Liver (tissue), 9 donors: ENCODE measurements around the gene KCNA2. TPM values are rescaled to one million over a fixed set of nuclear protein-coding genes. Genes with fewer than 3 reads are reported as not detected.

ENCODE experiments used
- DNase-seq: peaks from one replicate; pipeline ENCODE4 v3.0.0-alpha.2; 2017; ENCODE audit warnings: low spot score
- H3K27ac ChIP-seq, 2 donors: one replicate each; pipeline ENCODE4 v1.7.0; 2013; ENCODE audit warnings: inconsistent platforms in 2 of 2, low read length in 2 of 2, control low read depth in 1 of 2, low read depth in 1 of 2, mild to moderate bottlenecking in 1 of 2
- H3K27me3 ChIP-seq, 4 donors: one replicate each; pipeline versions ENCODE4 v1.6.1 to v1.7.0; 2013; ENCODE audit warnings: low read length in 3 of 4, inconsistent platforms in 1 of 4, mild to moderate bottlenecking in 1 of 4, moderate library complexity in 1 of 4; ENCODE audit not compliant: control insufficient read depth in 4 of 4, insufficient read depth in 4 of 4
- H3K36me3 ChIP-seq, 4 donors: one replicate each; pipeline versions ENCODE4 v1.6.1 to v1.7.0; 2013; ENCODE audit warnings: low read length in 3 of 4, mild to moderate bottlenecking in 3 of 4, low read depth in 1 of 4, moderate library complexity in 1 of 4; ENCODE audit not compliant: control insufficient read depth in 4 of 4, insufficient read depth in 3 of 4
- H3K4me1 ChIP-seq, 4 donors: one replicate each; pipeline versions ENCODE4 v1.6.1 to v1.7.0; 2013; ENCODE audit warnings: low read length in 3 of 4, mild to moderate bottlenecking in 3 of 4, moderate library complexity in 1 of 4; ENCODE audit not compliant: control insufficient read depth in 4 of 4, insufficient read depth in 4 of 4
- H3K4me3 ChIP-seq, 3 donors: one replicate each; pipeline versions ENCODE4 v1.6.1 to v1.7.0; 2013; ENCODE audit warnings: low read length in 3 of 3, control low read depth in 1 of 3, low read depth in 1 of 3, mild to moderate bottlenecking in 1 of 3
- H3K9ac ChIP-seq, 2 donors: one replicate each; pipeline ENCODE4 v1.7.0; 2013; ENCODE audit warnings: low read length in 2 of 2, mild to moderate bottlenecking in 2 of 2, moderate library complexity in 2 of 2, control low read depth in 1 of 2, low read depth in 1 of 2
- H3K9me3 ChIP-seq, 4 donors: one replicate each; pipeline versions ENCODE4 v1.6.1 to v1.7.0; 2013; ENCODE audit warnings: low read length in 3 of 4; ENCODE audit not compliant: control insufficient read depth in 4 of 4
- ATF3 ChIP-seq: IDR thresholded peaks from 2 replicates; pipeline ENCODE4 v1.6.1; 2016; ENCODE audit warnings: antibody characterized with exemption
- CTCF ChIP-seq: fragments of 150-350 bp; IDR thresholded peaks from 2 replicates; pipeline ENCODE4 v1.5.1; 2017; ENCODE audit warnings: improper control_type of control experiment, low read depth, low read length; ENCODE audit not compliant: missing input control
- EGR1 ChIP-seq, 2 donors: IDR thresholded peaks; 2 replicates each; pipeline ENCODE4 v1.6.1; 2016 to 2018; ENCODE audit warnings: antibody characterized with exemption in 2 of 2, low read depth in 2 of 2
- FOXA1 ChIP-seq: IDR thresholded peaks from 2 replicates; pipeline ENCODE4 v1.6.1; 2016; ENCODE audit warnings: antibody characterized with exemption
- FOXA2 ChIP-seq: IDR thresholded peaks from 2 replicates; pipeline ENCODE4 v1.6.1; 2016; ENCODE audit warnings: antibody characterized with exemption
- GABPA ChIP-seq, 2 donors: IDR thresholded peaks in 1 of 2; conservative IDR thresholded peaks in 1 of 2; 2 replicates each; pipeline ENCODE4 v1.6.1; 2016; ENCODE audit warnings: antibody characterized with exemption in 2 of 2, mild to moderate bottlenecking in 1 of 2, moderate library complexity in 1 of 2
- HNF4A ChIP-seq, 2 donors: conservative IDR thresholded peaks; 2 replicates each; pipeline ENCODE4 v1.6.1; 2016; ENCODE audit warnings: antibody characterized with exemption in 2 of 2, mild to moderate bottlenecking in 2 of 2
- HNF4G ChIP-seq: IDR thresholded peaks from 2 replicates; pipeline ENCODE4 v1.6.1; 2016; ENCODE audit warnings: antibody characterized with exemption
- JUND ChIP-seq, 2 donors: IDR thresholded peaks; 2 replicates each; pipeline ENCODE4 v1.6.1; 2016; ENCODE audit warnings: antibody characterized with exemption in 2 of 2
- MAX ChIP-seq: IDR thresholded peaks from 2 replicates; pipeline ENCODE4 v1.6.1; 2016; ENCODE audit warnings: antibody characterized with exemption
- NR2F2 ChIP-seq: IDR thresholded peaks from 2 replicates; pipeline ENCODE4 v1.6.1; 2016; ENCODE audit warnings: antibody characterized with exemption
- RAD21 ChIP-seq, 2 donors: IDR thresholded peaks; 2 replicates each; pipeline ENCODE4 v1.6.1; 2016; ENCODE audit warnings: antibody characterized with exemption in 2 of 2, mild to moderate bottlenecking in 2 of 2
- REST ChIP-seq: IDR thresholded peaks from 2 replicates; pipeline ENCODE4 v1.6.1; 2016; ENCODE audit warnings: antibody characterized with exemption, mild to moderate bottlenecking
- RXRA ChIP-seq, 2 donors: IDR thresholded peaks; 2 replicates each; pipeline ENCODE4 v1.6.1; 2017 to 2018; ENCODE audit warnings: antibody characterized with exemption in 2 of 2, mild to moderate bottlenecking in 1 of 2
- SP1 ChIP-seq: IDR thresholded peaks from 2 replicates; pipeline ENCODE4 v1.6.1; 2018; ENCODE audit warnings: antibody characterized with exemption, mild to moderate bottlenecking
- TAF1 ChIP-seq: conservative IDR thresholded peaks from 2 replicates; pipeline ENCODE4 v1.6.1; 2016; ENCODE audit warnings: antibody characterized with exemption, mild to moderate bottlenecking
- YY1 ChIP-seq: IDR thresholded peaks from 2 replicates; pipeline ENCODE4 v1.6.1; 2016; ENCODE audit warnings: antibody characterized with exemption, mild to moderate bottlenecking
- ZBTB33 ChIP-seq: IDR thresholded peaks from 2 replicates; pipeline ENCODE4 v1.6.1; 2016; ENCODE audit warnings: antibody characterized with exemption
- WGBS: extraction: QIAGEN DNeasy Blood & Tissue Kit; methylation state at CpG from one replicate; pipeline ENCODE4 v1.1.7; 2013; 5-methylcytosine and 5-hydroxymethylcytosine counted together
- polyA plus RNA-seq, 2 donors: library from polyadenylated mRNA; stranded (reverse) in 1 of 2; unstranded in 1 of 2; fragments of 200-250 nt in 1 of 2; fragments of >200 nt in 1 of 2; fragmentation: Nextera tagmentation in 1 of 2; extraction: Ambion mirVana in 1 of 2; gene quantifications; one replicate each; pipeline versions ENCODE4 v1.2.1 to v1.2.3, GENCODE V29; 2013 to 2015
- total RNA-seq, 2 donors: library from RNA; depleted of rRNA; stranded (reverse); fragments of >200 nt; gene quantifications; one replicate each; pipeline ENCODE4 v1.2.3, GENCODE V29; 2014
- donor health status: healthy.
- donor health status: healthy.
- donor health status: healthy.
- donor health status: healthy.
- donor health status: healthy.

KCNA2 gene
- total and polyA plus RNA-seq, 4 donors: 0.02 to 0.08 TPM; not detected in 2

DNA sequence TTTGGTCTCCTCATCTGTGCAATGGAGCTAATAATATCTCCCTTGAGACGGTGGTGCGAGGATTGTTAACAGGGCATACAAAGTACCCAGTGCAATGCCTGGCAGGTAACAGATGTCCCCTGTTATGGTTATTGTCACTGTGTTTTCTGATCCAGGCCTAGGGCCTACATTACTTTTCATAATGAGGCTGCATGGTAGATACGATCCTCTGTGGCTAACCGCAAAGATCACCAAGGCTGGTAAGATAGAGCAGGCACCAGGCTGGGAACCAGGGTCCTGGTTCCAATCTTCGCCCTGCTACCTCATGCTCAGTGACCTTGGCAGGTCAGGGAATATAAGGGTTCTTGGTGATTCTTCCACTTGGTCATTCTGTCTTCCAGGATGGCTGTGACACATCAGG is 22.7 kb downstream of the KCNA2 start:
- Histone ChIP-seq H3K27ac (no peak overlapping the region), H3K4me1 (no peaks in the 10 kb centered on the region), H3K27me3 (peaks cover 0 to 6% (median 0%) of the 10 kb centered on the region in 4 donors), H3K4me3 (no peak overlapping the region), H3K36me3 (no peaks in the 10 kb centered on the region), H3K9me3 (no peaks in the 10 kb centered on the region), H3K9ac (no peak overlapping the region)
- TF ChIP-seq SP1 (no peak), RAD21 (IDR thresholded peaks at IDR 0.05) (no peak), ATF3 (no peak), MAX (no peak), TAF1 (no peak), JUND (IDR thresholded peaks at IDR 0.05) (no peak), HNF4G (no peak), YY1 (no peak), FOXA1 (no peak)
- no peak for DNase-seq
- 95% methylated on average over 5 of the region's 5 CpGs for WGBS

- Histone ChIP-seq H3K27me3 (no peaks in the 10 kb centered on the region), H3K4me3 (no peak overlapping the region), H3K9me3 (no peaks in the 10 kb centered on the region), H3K9ac (no peak overlapping the region), H3K36me3 (no peaks in the 10 kb centered on the region), H3K27ac (no peak overlapping the region), H3K4me1 (no peaks in the 10 kb centered on the region)
- DNase-seq: no peak
- TF ChIP-seq ZBTB33 (no peak), FOXA1 (no peak), CTCF (no peak), HNF4G (no peak), NR2F2 (no peak), REST (no peak), TAF1 (no peak), JUND (IDR thresholded peaks at IDR 0.05) (no peak), RXRA (IDR thresholded peaks at IDR 0.05) (no peak), RAD21 (IDR thresholded peaks at IDR 0.05) (no peak), FOXA2 (no peak), YY1 (no peak), ATF3 (no peak), EGR1 (IDR thresholded peaks at IDR 0.05; ENCODE audit: low read depth in 2 of 2) (no peak), GABPA (IDR thresholded peaks at IDR 0.05 in 1 of 2, conservative IDR thresholded peaks at IDR 0.05 in 1 of 2) (no peak), SP1 (no peak), MAX (no peak), HNF4A (conservative IDR thresholded peaks at IDR 0.05) (no peak)
- WGBS: 82% methylated on average over 4 of the region's 4 CpGs
Observed at GRCh38 chr1:110582378-110582777, 23.8 kb downstream of the KCNA2 start.
